Stimulated activated naive CD4-positive, alpha-beta T cell treated with Interleukin-2 at 50 U/mL for 16 hours (primary cell): ENCODE results near the gene CPD.

Source experiments
- DNase-seq: peaks from one replicate; lab custom pipeline; 2025; lab: John Stamatoyannopoulos, UW

CPD gene

DNA sequence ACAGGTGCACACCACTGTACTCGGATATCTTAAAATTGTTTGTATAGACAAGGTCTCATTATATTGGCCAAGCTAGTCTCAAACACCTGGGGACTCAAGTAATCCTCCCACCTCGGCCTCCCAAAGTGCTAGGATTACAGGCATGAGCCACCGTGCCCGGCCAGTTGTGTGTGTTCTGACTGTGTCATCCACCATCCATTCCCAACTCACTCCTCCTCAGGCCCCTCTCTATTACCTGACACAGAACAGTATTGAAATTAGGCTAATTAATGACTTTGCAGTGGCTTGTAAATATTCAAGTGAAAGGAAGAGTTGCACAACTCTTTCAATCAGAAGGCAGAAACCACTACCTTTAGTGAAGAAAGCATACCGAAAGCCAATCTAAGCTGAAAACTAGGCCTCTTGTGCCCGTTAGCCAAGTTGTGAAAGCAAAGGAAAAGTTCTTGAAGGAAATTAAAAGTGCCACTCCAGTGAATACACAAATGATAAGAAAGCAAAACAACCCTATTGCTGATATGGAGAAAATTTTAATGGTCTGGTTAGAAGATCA lies 127.2 kb downstream of the CPD start:
- no peak for DNase-seq

DNA sequence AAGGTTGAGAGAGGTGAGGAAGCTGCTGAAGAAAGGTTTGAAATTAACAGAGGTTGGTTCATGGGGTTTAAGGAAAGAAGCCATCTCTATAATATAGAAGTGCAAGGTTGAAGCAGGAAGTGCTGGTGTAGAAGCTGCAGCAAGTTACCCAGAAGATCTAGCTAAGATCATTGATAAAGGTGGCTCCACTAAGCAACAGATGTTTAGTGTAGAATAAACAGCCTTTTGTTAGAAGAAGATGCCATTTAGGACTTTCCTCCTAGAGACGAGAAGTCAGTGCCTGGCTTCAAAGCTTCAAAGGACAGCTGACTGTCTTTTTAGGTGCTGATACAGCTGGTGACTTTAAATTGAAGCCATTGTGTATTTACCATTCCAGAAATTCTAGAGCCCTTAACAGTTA lies 127.8 kb downstream of the CPD start:
- DNase-seq = no peak

DNA sequence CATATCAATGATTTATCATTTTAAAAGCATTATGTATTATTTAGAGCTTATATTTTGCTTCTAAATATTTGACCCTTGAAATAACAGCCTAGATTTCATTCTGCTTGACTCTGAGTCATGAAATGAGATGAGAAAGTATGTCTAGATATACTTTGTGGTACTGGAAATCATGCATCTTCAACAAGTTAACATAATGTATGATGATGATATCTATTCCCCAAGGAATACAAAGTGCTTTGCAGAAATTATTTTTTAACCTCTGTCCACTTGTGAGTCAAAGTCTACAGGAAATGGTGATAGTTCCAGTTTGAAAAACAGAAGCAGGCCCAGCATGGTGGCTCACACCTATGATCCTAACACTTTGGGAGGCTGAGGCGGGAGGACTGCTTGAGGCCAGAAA lies 134.6 kb downstream of the CPD start:
- no peak for DNase-seq

DNA sequence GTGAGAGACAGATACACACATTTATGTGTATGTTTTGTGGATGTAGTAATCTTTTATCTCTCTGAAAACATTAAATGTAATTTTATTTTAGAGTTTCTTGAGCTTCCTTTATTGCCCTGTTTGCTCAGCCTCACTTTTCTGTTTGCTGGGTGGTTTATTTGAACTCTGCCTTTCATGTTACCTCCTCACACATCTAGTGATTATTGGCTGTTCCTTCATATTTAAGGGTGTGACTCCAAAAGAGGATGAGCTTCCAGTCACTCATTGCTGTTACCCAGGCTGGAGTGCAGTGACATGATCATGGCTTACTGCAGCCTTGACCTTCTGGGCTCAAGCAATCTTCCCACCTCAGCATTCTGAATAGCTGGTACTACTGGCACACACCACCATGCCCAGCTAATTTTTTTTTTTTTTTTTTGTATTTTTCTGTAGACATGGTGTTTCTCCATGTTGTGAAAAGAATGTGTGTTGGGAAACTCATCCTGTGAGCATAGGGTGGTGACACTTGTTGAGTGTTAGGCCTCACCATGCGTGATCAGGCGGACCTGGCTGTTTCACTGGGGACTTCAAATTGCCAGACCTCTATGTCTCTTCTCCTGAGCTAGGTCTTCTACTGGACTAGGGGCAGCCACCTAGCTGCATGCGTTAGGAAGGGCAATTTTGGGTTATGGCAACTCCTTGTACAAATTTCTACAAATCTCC lies 136.3 kb downstream of the CPD start:
- no peak for DNase-seq

DNA sequence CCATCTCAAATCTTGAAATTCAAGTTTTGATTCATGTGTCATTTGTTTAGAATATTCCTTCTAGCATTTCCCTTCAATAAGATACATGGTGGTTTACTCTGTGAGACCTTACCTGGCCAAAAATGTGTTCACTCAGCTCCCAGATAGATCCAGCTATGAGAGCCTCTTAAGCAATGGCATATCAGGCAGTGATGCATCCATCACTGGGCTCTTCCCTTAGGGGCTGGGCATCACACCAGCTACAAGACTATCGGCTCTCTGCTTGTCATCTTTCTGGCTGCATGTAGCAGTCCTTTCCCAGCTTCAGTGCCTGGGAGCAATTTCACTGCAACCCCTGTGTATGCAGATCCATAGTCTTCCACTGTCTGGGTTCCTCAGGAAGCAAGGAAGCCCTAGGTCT lies 139.1 kb downstream of the CPD start:
- DNase-seq = no peak

DNA sequence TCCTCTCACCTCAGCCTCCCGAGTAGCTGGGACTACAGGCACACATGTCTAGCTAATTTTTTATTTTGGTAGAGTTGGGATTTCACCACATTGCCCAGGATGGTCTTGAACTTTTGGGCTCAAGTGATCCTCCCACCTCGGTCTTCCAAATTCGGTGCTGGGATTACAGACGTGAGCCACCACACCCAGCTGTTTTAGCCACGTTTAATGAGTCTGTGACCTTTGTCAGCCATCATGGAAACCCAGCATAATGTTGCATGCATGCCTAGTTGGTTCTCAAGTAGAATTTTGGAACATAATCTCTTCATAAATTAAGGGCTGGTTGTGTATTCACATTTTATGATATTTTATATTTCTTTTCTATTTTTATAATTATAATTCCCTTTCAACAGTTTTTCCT lies 140.4 kb downstream of the CPD start:
- DNase-seq = no peak
